Liver (tissue), 3 donors: ENCODE results near the gene MPC2.

ENCODE experiments used
- FOXA1 ChIP-seq: IDR thresholded peaks from 2 replicates; pipeline ENCODE4 v1.6.1; 2016; ENCODE audit warnings: antibody characterized with exemption
- FOXA2 ChIP-seq: IDR thresholded peaks from 2 replicates; pipeline ENCODE4 v1.6.1; 2016; ENCODE audit warnings: antibody characterized with exemption
- GABPA ChIP-seq, 2 donors: IDR thresholded peaks in 1 of 2; conservative IDR thresholded peaks in 1 of 2; 2 replicates each; pipeline ENCODE4 v1.6.1; 2016; ENCODE audit warnings: antibody characterized with exemption in 2 of 2, mild to moderate bottlenecking in 1 of 2, moderate library complexity in 1 of 2
- SP1 ChIP-seq: IDR thresholded peaks from 2 replicates; pipeline ENCODE4 v1.6.1; 2018; ENCODE audit warnings: antibody characterized with exemption, mild to moderate bottlenecking
- TAF1 ChIP-seq: conservative IDR thresholded peaks from 2 replicates; pipeline ENCODE4 v1.6.1; 2016; ENCODE audit warnings: antibody characterized with exemption, mild to moderate bottlenecking
- TF ChIP-seq, protein P1 (sequence below): fragments of 150-350 bp; IDR thresholded peaks from 2 replicates; pipeline ENCODE4 v1.5.1; 2017; ENCODE audit warnings: improper control_type of control experiment, low read depth, low read length; ENCODE audit not compliant: missing input control
- donor health status: healthy.
- donor health status: healthy.

- TF ChIP-seq FOXA2 (no peak), SP1 (no peak), TAF1 (no peak), FOXA1 (no peak), GABPA (IDR thresholded peaks at IDR 0.05 in 1 of 2, conservative IDR thresholded peaks at IDR 0.05 in 1 of 2) (no peak)
- TF ChIP-seq, protein P1, sequence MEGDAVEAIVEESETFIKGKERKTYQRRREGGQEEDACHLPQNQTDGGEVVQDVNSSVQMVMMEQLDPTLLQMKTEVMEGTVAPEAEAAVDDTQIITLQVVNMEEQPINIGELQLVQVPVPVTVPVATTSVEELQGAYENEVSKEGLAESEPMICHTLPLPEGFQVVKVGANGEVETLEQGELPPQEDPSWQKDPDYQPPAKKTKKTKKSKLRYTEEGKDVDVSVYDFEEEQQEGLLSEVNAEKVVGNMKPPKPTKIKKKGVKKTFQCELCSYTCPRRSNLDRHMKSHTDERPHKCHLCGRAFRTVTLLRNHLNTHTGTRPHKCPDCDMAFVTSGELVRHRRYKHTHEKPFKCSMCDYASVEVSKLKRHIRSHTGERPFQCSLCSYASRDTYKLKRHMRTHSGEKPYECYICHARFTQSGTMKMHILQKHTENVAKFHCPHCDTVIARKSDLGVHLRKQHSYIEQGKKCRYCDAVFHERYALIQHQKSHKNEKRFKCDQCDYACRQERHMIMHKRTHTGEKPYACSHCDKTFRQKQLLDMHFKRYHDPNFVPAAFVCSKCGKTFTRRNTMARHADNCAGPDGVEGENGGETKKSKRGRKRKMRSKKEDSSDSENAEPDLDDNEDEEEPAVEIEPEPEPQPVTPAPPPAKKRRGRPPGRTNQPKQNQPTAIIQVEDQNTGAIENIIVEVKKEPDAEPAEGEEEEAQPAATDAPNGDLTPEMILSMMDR: no peak
Observed at GRCh38 chr1:167984886-167985489, 48.1 kb upstream of the MPC2 start.
